DMS114 treated with DMSO at 0.1 percent for 48 hours (cell line): ENCODE results near the gene DRAM1.
A peak's percentile ranks its signal among the peaks of the same experiment; 100 is the strongest.

Experiments used
- DNase-seq: peaks from one replicate; lab custom pipeline; 2025; ENCODE audit not compliant: unreplicated experiment; lab: John Stamatoyannopoulos, UW

Gene DRAM1

GRCh38 chr12:101939306-101939705 is 61.9 kb downstream of the DRAM1 start:
- DNase-seq, result no peak

- peak; percentile 56 for DNase-seq
These were observed 62.5 kb downstream of the DRAM1 start for GRCh38 chr12:101939856-101940265.

- DNase-seq, result no peak
These were observed 63.1 kb downstream of the DRAM1 start for GRCh38 chr12:101940400-101940950.

DNA sequence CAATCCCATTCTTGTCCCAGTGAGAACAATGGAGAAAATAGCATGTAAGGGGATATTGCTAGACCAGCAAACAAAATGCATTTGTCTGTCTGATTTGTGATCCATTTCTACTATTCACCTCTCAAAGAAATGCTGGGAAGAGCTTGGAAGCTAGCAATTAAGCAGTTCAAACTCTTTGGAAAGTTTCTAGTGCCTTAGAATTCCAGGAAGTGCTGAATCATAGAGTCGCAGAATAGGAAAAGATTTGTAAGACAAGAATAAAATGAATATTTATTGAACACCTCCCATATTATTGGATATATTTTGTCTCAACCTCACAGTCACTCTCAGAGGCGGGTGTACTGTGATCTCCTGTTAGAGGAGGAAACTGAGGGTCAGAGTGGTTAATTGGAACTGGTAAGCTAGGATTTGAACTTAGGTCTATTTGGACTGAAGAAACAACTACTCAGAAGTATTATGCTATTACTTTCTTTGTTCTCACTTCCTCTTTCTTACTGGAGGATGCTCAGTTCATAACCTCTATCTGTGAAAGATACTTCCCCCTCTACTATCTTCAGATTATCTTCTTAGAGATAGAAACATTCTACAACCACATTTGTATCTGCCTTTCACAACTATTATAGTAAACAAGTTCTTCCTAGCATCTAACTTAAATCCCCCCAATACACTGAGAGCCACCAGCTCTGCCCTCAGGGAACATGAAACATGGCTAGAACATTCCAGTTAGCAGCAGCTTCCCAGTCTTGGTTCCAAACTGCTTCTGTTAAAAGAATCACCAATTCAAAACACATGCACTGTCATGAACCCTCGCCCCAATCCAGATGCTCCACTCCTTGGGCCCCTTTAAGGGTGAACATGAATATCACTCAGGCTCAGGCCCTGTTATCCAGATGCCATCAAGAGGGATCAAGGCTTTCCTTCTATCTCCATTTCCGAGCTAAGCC is 64.2 kb downstream of the DRAM1 start:
- no peak for DNase-seq

DNA sequence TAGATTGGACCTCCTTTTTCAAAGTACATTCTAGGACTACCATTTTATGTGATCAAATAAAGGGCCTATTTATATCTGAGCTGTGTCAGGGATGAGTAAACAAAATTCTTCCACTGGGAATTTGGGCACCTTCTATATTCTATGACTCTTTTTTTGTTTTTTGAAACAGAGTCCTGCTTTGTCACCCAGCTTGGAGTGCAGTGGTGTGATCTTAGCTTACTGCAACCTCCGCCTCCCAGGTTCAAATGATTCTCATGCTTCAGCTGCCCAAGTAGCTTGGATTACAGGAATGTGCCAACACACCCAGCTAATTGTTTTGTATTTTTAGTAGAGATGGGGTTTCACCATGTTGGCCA is 64.8 kb downstream of the DRAM1 start:
- DNase-seq, result no peak

- DNase-seq, result no peak
These were observed 68.2 kb downstream of the DRAM1 start for GRCh38 chr12:101945369-101946232.

GRCh38 chr12:101946233-101946611 is 68.8 kb downstream of the DRAM1 start:
- DNase-seq, result no peak

- DNase-seq, result no peak
These were observed 69.9 kb downstream of the DRAM1 start for GRCh38 chr12:101947316-101947715.

DNA sequence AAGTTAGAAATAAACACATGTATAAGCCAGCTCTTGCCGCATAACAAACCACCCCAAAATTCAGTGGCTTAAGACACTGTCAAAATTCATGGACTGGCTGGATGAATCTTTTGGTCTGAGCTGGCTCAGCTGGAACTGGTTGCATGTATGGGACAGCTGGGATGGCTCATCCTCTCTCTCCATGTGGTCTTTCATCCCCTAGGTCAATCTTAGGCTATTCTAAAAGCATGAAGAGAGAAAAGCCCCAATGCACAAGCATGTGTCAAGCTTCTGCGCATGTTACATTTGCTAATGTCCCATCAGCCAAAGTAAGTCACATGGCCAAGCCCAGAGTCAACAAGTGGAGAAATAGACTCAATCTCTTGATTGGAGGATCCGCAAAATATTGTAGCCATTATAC is 71.0 kb downstream of the DRAM1 start:
- DNase-seq, result no peak

DNA sequence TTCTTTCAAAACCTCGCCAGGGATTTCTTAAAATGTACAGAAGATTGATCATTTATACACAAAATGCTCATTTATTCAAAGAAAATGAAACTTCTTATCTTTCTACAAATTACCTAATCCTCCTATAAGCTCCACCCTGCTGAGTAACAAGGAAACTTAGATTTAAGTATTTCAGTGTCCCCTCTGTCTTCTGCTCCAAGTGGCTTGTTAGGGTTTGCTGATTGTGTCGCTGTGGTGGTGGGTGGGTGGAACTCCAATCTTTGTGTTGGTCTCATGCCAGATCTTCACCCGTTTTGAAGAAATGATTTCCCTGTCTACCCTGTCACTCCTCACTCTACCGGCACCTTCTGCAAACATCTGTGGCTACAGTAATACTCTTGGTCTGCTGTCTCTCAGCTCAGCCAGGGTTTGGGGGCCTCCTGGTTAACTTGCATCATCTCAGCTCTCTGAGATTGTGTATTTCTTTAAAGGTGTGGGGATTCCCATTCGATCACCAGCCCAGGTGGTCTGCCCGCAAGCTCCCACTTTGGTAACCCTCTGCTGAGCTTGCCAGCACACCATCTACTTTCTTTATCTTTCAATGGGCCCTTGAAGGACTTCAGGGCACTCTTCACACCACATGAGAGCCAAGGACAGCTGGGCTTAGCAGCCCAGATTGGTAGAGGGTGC is 73.8 kb downstream of the DRAM1 start:
- DNase-seq, result no peak

DNA sequence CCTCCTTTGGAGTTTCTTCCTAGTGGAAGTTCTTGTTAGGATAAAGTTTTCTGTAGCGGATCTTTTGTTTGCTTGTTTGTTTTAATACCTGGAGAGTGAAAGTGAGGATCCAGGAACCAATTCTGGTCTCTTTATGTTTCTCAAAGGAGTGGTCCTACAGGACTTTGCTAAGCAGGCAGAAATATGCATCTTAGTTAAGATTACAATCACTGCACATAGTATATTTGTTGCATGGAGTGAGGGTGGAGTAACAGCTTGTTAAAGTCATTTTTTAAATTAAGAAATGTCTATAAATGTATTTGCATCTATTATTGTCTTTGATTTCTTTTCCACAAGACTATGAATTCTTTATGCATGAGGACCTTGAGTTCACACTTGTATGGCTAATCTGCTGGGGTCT is 76.7 kb downstream of the DRAM1 start:
- DNase-seq, result no peak

DNA sequence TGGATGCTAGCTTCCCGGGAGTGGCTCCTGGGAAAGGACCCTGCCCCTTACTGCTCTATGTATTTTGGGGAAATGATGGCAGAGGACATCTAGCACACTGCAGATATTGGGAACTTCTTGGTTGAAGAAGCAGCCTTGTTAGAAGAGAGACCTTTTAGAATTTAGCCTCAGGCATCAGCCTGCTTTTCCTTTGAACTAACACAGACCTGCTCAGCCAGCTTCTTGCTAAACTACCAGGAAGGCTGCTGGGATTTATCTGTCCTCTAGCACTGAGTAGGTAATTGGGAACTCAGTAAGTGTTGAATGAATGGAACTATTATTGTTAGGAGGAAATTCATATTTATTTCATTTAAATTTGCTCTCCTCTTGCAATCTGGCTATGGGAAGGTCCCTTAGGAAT is 77.3 kb downstream of the DRAM1 start:
- no peak for DNase-seq

GRCh38 chr12:101957252-101957959 is 80.0 kb downstream of the DRAM1 start:
- DNase-seq, result no peak

- no peak for DNase-seq
These were observed 82.2 kb downstream of the DRAM1 start for GRCh38 chr12:101959607-101960006.

GRCh38 chr12:101962486-101962885 is 85.1 kb downstream of the DRAM1 start:
- no peak for DNase-seq

DNA sequence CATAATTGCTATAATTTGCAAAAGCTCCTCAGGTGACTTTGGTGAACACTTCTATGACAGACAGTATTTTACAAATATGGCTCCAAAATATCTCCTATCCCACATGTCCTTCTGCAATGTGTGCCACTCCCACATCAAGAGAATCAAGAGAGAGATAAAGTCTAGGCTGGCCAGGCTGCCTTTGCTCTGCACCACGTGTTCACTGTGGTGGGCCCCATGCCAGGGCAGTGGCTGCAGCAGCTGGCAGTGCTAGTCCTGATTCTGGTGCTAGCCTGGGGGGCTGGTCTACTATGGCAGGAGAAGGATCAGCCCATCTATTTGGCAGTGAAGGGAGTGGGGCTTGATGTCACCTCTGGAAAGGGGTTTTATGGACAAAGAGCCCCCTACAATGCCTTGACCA is 86.3 kb downstream of the DRAM1 start:
- no peak for DNase-seq

- no peak for DNase-seq
These were observed 89.1 kb downstream of the DRAM1 start for GRCh38 chr12:101966496-101966895.

- no peak for DNase-seq
These were observed 90.1 kb downstream of the DRAM1 start for GRCh38 chr12:101967506-101967905.

- no peak for DNase-seq
These were observed 91.4 kb downstream of the DRAM1 start for GRCh38 chr12:101968770-101969169.
